K562 (cell line): Measurements from ENCODE around the gene TANK. TPM values are rescaled to one million over a fixed set of nuclear protein-coding genes. Genes with fewer than 3 reads are reported as not detected.
"Not testable (repeated sequence)": the region's sequence is repeated elsewhere in the genome, so short reads cannot be mapped to it uniquely, and the experiment has no call there.

ENCODE experiments used
- ATAC-seq: fragments of 200-7000 bp; cut with Tn5 transposase; 3 replicates; pipeline ENCODE4 v1.9.1; 2020; ENCODE audit warnings: moderate library complexity
- BruUV-seq: library from RNA; stranded (reverse); fragments of 400-500 nt; replicated peaks from 2 replicates; lab custom pipeline; 2021; lab: Mats Ljungman, UMichigan
- CTCF ChIA-PET: fragments of 300-600 bp; formaldehyde crosslinking; extraction: SDS; loops from one replicate; lab custom pipeline; 2021; ENCODE audit warnings: low intra/inter-chr PET ratio; lab: Yijun Ruan, JAX
- POLR2A ChIA-PET: fragments of 300-600, 350-650 bp; sonication (Branson Sonifier 250); formaldehyde crosslinking; extraction: SDS; loops from one replicate; lab custom pipeline; 2021; ENCODE audit warnings: antibody characterized with exemption, inconsistent platforms; lab: Yijun Ruan, JAX
- DNase-seq, 4 experiments: peaks; one replicate each; pipeline versions ENCODE4 v3.0.0 to v3.0.0-alpha.2; 2011 to 2018; ENCODE audit warnings: low spot score in 3 of 4, mixed read lengths in 3 of 4; ENCODE audit errors: extremely low read depth in 1 of 4
- FAIRE-seq: peaks from 2 replicates; lab custom pipeline; 2011; peaks lifted over from hg19 to GRCh38; lab: Jason Lieb, UNC
- H2AFZ ChIP-seq: 2 replicates; pipeline ENCODE4 v1.6.0; 2011; ENCODE audit warnings: low read depth, low read length, control low read depth, inconsistent platforms
- H3K27ac ChIP-seq: fragments of 200-600 bp; 3 replicates; pipeline ENCODE4 v1.8.0; 2011; ENCODE audit warnings: low read depth, mild to moderate bottlenecking, control low read depth, inconsistent platforms, low read length, moderate library complexity, mixed read lengths; ENCODE audit errors: extremely low read depth
- H3K27me3 ChIP-seq, 2 experiments: fragments of 300-600 bp in 1 of 2; 2 replicates in 1 of 2; 3 replicates in 1 of 2; pipeline versions ENCODE4 v1.6.0 to v1.8.0; 2011; ENCODE audit warnings: inconsistent platforms in 2 of 2, low read length in 2 of 2, mild to moderate bottlenecking in 1 of 2, mixed read lengths in 1 of 2, moderate library complexity in 1 of 2; ENCODE audit not compliant: control insufficient read depth in 2 of 2, insufficient read depth in 2 of 2
- H3K36me3 ChIP-seq: fragments of 300-600 bp; 3 replicates; pipeline ENCODE4 v1.8.0; 2011; ENCODE audit warnings: mild to moderate bottlenecking, low read length, inconsistent platforms; ENCODE audit not compliant: control insufficient read depth, insufficient read depth
- H3K4me1 ChIP-seq, 2 experiments: fragments of 200-600 bp in 1 of 2; replicated peaks in 1 of 2; 2 replicates in 1 of 2; 3 replicates in 1 of 2; pipeline versions ENCODE4 v1.5.1 to v1.8.0; 2011; ENCODE audit warnings: inconsistent platforms in 2 of 2, low read length in 2 of 2, mild to moderate bottlenecking in 1 of 2, mixed read lengths in 1 of 2, moderate library complexity in 1 of 2; ENCODE audit not compliant: control insufficient read depth in 2 of 2, insufficient read depth in 2 of 2
- H3K4me2 ChIP-seq: 2 replicates; pipeline ENCODE4 v1.6.1; 2011; ENCODE audit warnings: low read length, control low read depth, inconsistent platforms, mixed read lengths; ENCODE audit not compliant: insufficient read depth
- H3K4me3 ChIP-seq: fragments of 200-600 bp; sonication (generic), shearing (Covaris generic); 2 replicates; pipeline ENCODE4 v1.5.1; 2016; ENCODE audit warnings: control low read depth, inconsistent platforms
- H3K79me2 ChIP-seq: fragments of 200-600 bp; 3 replicates; pipeline ENCODE4 v1.8.0; 2011; ENCODE audit warnings: low read length, inconsistent platforms; ENCODE audit not compliant: control insufficient read depth, insufficient read depth
- H3K9ac ChIP-seq, 2 experiments: 2 replicates each; pipeline versions ENCODE4 v1.6.0 to v1.6.1; 2011; ENCODE audit warnings: low read depth in 2 of 2, low read length in 2 of 2, control low read depth in 1 of 2, inconsistent platforms in 1 of 2, mild to moderate bottlenecking in 1 of 2, mixed read lengths in 1 of 2; ENCODE audit not compliant: insufficient read depth in 1 of 2
- H3K9me1 ChIP-seq: one replicate; pipeline ENCODE4 v1.6.0; 2011; ENCODE audit warnings: inconsistent platforms, mild to moderate bottlenecking, low read length, moderate library complexity; ENCODE audit not compliant: control insufficient read depth, insufficient read depth
- H3K9me3 ChIP-seq: replicated peaks from 2 replicates; pipeline ENCODE4 v1.5.1; 2011; ENCODE audit warnings: low read depth, low read length, inconsistent platforms; ENCODE audit not compliant: control insufficient read depth, insufficient read depth
- H4K20me1 ChIP-seq: replicated peaks from 2 replicates; pipeline ENCODE4 v1.6.1; 2011; ENCODE audit warnings: low read length, inconsistent platforms, mixed read lengths; ENCODE audit not compliant: control insufficient read depth, insufficient read depth
- ZMIZ1 ChIP-seq, 2 experiments: fragments of 150-350 bp in 1 of 2; IDR thresholded peaks; 2 replicates each; pipeline ENCODE4 v1.6.1; 2012 to 2016; ENCODE audit warnings: low read depth in 2 of 2, low read length in 2 of 2, mild to moderate bottlenecking in 1 of 2, moderate library complexity in 1 of 2
- ZNF146 ChIP-seq: IDR thresholded peaks from one replicate; pipeline ENCODE4 v1.6.1; 2018; ENCODE audit warnings: missing compliant biosample characterization; ENCODE audit not compliant: unreplicated experiment
- ZNF668 ChIP-seq: fragments of 250-450 bp; sonication (Bioruptor Pico); IDR thresholded peaks from 2 replicates; pipeline ENCODE4 v1.8.0; 2022; ENCODE audit warnings: mild to moderate bottlenecking, inconsistent platforms
- WGBS: fragments of 100-300 bp; shearing (Covaris generic); methylation state at CpG from one replicate; pipeline ENCODE4 v1.1.6; 2016; ENCODE audit warnings: low coverage, mixed read lengths; ENCODE audit not compliant: insufficient coverage; ENCODE audit errors: missing lambda C conversion rate; 5-methylcytosine and 5-hydroxymethylcytosine counted together
- in situ Hi-C: fragments of 300-500 bp; cut with MboI; formaldehyde crosslinking; loops from 4 replicates; pipeline ENCODE4 v1.15.0; 2018; ENCODE audit warnings: inconsistent platforms, mixed read lengths
- intact Hi-C: fragments of 100-400 bp; cut with micrococcal nuclease; formaldehyde crosslinking; loops from 2 replicates; pipeline ENCODE4 v1.14.2; 2022
- polyA plus RNA-seq, 8 experiments: library from polyadenylated mRNA; depleted of rRNA in 4 of 8; stranded (reverse) in 5 of 8; unstranded in 3 of 8; fragments of >200 nt; fragmentation: Nextera tagmentation in 2 of 8; fragmentation: Illumina TruSeq in 1 of 8; extraction: Ambion mirVana in 2 of 8; extraction: Trizol in 1 of 8; gene quantifications; 2 replicates each; pipeline versions ENCODE4 v1.2.1 to v1.2.3, GENCODE V29; 2011 to 2014; ENCODE audit warnings: inconsistent platforms in 1 of 8, missing spikeins in 1 of 8
- total RNA-seq, 7 experiments: library from RNA; depleted of rRNA in 6 of 7; stranded (reverse); fragments of >200 nt in 6 of 7; fragmentation: Illumina TruSeq in 2 of 7; extraction: Trizol in 2 of 7; gene quantifications; 2 replicates each; pipeline versions ENCODE4 v1.2.1 to v1.2.3, GENCODE V29; 2011 to 2021; ENCODE audit warnings: low replicate concordance in 1 of 7

TANK gene
- total and polyA plus RNA-seq, 9 of the 15 experiments (the other 6 are each of a cell fraction or from before 2014, with no cell fraction given), result 43.0 to 91.5 (median 54.4) TPM

GRCh38 chr2:161243905-161244304 is 83.7 kb downstream of the TANK start (continued):
- TF ChIP-seq ZMIZ1 (IDR thresholded peaks at IDR 0.05; ENCODE audit: low read depth in 2 of 2, low read length in 2 of 2), result no peak
- TF ChIP-seq ZNF146 (CRISPR knock-in tag), result no peak
- no peak for TF ChIP-seq ZNF668 (CRISPR knock-in tag)

GRCh38 chr2:161244387-161245260 is 84.4 kb downstream of the TANK start:
- H3K4me3 ChIP-seq, DNase-seq, H3K4me1 ChIP-seq, H3K27me3 ChIP-seq, H3K9me3 ChIP-seq, H3K27ac ChIP-seq, in situ Hi-C loops, FAIRE-seq, H3K4me2 ChIP-seq, H3K36me3 ChIP-seq, H3K9ac ChIP-seq, H3K79me2 ChIP-seq, intact Hi-C loops, BruUV-seq, H3K9me1 ChIP-seq, CTCF ChIA-PET, H4K20me1 ChIP-seq: not testable (repeated sequence)
- POLR2A ChIA-PET, result interaction anchor here (0.7 to 1.1 kb wide), 2 partner anchors 10 to 81 kb away, joined by 3 read pairs; no protein-coding TSS in a partner anchor
- peak; percentile 63 for ATAC-seq
- peak overlapping the region; percentile 30; the same call in 1 of the 2 replicates for H2AFZ ChIP-seq
- 41% methylated on average over 21 of the region's 53 CpGs for WGBS
